B cell (primary cell): ENCODE data around the gene TENM3. TPM values are rescaled to one million over a fixed set of nuclear protein-coding genes. Genes with fewer than 3 reads are reported as not detected.

Source experiments
- ATAC-seq: fragments of 200-7000 bp; cut with Tn5 transposase; one replicate; pipeline ENCODE4 v1.10.0; 2021; ENCODE audit warnings: low read depth, mild to moderate bottlenecking, moderate number of reproducible peaks, moderate library complexity
- CTCF ChIA-PET: fragments of 350-600 bp; sonication (Branson Sonifier 250); formaldehyde crosslinking; loops from one replicate; lab custom pipeline; 2021; ENCODE audit warnings: antibody characterized with exemption, inconsistent platforms; lab: Charles Lee
- POLR2A ChIA-PET: fragments of 350-600 bp; sonication (Branson Sonifier 250); formaldehyde crosslinking; loops from one replicate; lab custom pipeline; 2021; ENCODE audit warnings: antibody characterized with exemption; lab: Charles Lee
- DNase-seq: peaks from one replicate; pipeline ENCODE4 v3.0.0; 2013
- H2AFZ ChIP-seq: 2 replicates; pipeline ENCODE4 v1.6.1; 2012; ENCODE audit warnings: mild to moderate bottlenecking, low read depth, low read length; ENCODE audit not compliant: insufficient read depth, poor library complexity, severe bottlenecking
- H3K27ac ChIP-seq, 2 donors: 1 replicate in 1 of 2; 2 replicates in 1 of 2; pipeline ENCODE4 v1.5.1; 2012 to 2013; ENCODE audit warnings: low read length in 2 of 2, mild to moderate bottlenecking in 2 of 2, moderate library complexity in 1 of 2
- H3K27me3 ChIP-seq, 4 experiments: fragments of 200-600 bp in 1 of 4; sonication (generic) in 1 of 4; replicated peaks in 1 of 4; 1 replicate in 2 of 4; 2 replicates in 2 of 4; pipeline versions ENCODE4 v1.6.1 to v1.7.0; 2013 to 2016; ENCODE audit warnings: low read length in 3 of 4, mild to moderate bottlenecking in 2 of 4, mixed read lengths in 1 of 4, moderate library complexity in 1 of 4; ENCODE audit not compliant: insufficient read depth in 4 of 4, control insufficient read depth in 3 of 4; ENCODE audit errors: control extremely low read depth in 1 of 4
- H3K36me3 ChIP-seq, 2 experiments: replicated peaks in 1 of 2; 1 replicate in 1 of 2; 2 replicates in 1 of 2; pipeline versions ENCODE4 v1.6.1 to v1.7.1; 2013; ENCODE audit warnings: low read length in 1 of 2; ENCODE audit not compliant: insufficient read depth in 2 of 2, control insufficient read depth in 1 of 2; ENCODE audit errors: control extremely low read depth in 1 of 2, extremely low read depth in 1 of 2
- H3K4me1 ChIP-seq, 2 donors: fragments of 200-600 bp in 1 of 2; sonication (generic) in 1 of 2; 1 replicate in 1 of 2; 2 replicates in 1 of 2; pipeline versions ENCODE4 v1.5.1 to v1.6.1; 2013 to 2017; ENCODE audit warnings: low read length in 2 of 2; ENCODE audit not compliant: control insufficient read depth in 2 of 2, insufficient read depth in 2 of 2
- H3K4me2 ChIP-seq: replicated peaks from 2 replicates; pipeline ENCODE3; 2012; ENCODE audit warnings: mild to moderate bottlenecking, low read depth, low read length; ENCODE audit not compliant: poor library complexity, severe bottlenecking
- H3K4me3 ChIP-seq, 5 experiments: fragments of 200-600 bp in 1 of 5; sonication (generic) in 1 of 5; 1 replicate in 3 of 5; 2 replicates in 2 of 5; pipeline versions ENCODE4 v1.5.1 to v1.7.0; 2011 to 2016; ENCODE audit warnings: low read length in 4 of 5, mild to moderate bottlenecking in 4 of 5, low read depth in 2 of 5, control low read depth in 1 of 5, moderate library complexity in 1 of 5; ENCODE audit not compliant: insufficient read depth in 1 of 5; ENCODE audit errors: control extremely low read depth in 1 of 5, extremely low read depth in 1 of 5
- H3K79me2 ChIP-seq: fragments of 200-600 bp; sonication (generic); one replicate; pipeline ENCODE4 v1.6.0; 2016; ENCODE audit warnings: low read length; ENCODE audit not compliant: control insufficient read depth, insufficient read depth
- H3K9ac ChIP-seq: fragments of 200-600 bp; sonication (generic); 2 replicates; pipeline ENCODE4 v1.6.1; 2017; ENCODE audit warnings: mild to moderate bottlenecking, low read length, moderate library complexity
- H3K9me3 ChIP-seq, 3 donors: one replicate each; pipeline versions ENCODE4 v1.6.1 to v1.7.1; 2013; ENCODE audit warnings: low read length in 2 of 3; ENCODE audit not compliant: control insufficient read depth in 2 of 3, insufficient read depth in 1 of 3; ENCODE audit errors: control extremely low read depth in 1 of 3
- H4K20me1 ChIP-seq: 2 replicates; pipeline ENCODE4 v1.6.0; 2012; ENCODE audit warnings: mild to moderate bottlenecking, low read length; ENCODE audit not compliant: insufficient read depth, control insufficient read depth, poor library complexity, severe bottlenecking
- H3K27ac Mint-ChIP-seq: one replicate; pipeline ENCODE4 v1.8.0; 2021; ENCODE audit warnings: mixed read lengths
- H3K27me3 Mint-ChIP-seq: one replicate; pipeline ENCODE4 v1.8.0; 2021; ENCODE audit warnings: mixed read lengths
- H3K4me1 Mint-ChIP-seq: one replicate; pipeline ENCODE4 v1.8.0; 2021; ENCODE audit warnings: mixed read lengths
- H3K4me3 Mint-ChIP-seq: one replicate; pipeline ENCODE4 v1.8.0; 2021; ENCODE audit warnings: mixed read lengths
- H3K9me3 Mint-ChIP-seq: one replicate; pipeline ENCODE4 v1.8.0; 2022; ENCODE audit warnings: mixed read lengths; ENCODE audit not compliant: insufficient read depth
- CTCF ChIP-seq: fragments of 200-600 bp; IDR thresholded peaks from one replicate; pipeline ENCODE4 v1.8.0; 2022; ENCODE audit warnings: antibody characterized with exemption, mild to moderate bottlenecking
- EZH2 ChIP-seq: IDR thresholded peaks from 2 replicates; pipeline ENCODE4 v1.6.1; 2012; ENCODE audit warnings: borderline replicate concordance, low read depth, mild to moderate bottlenecking, moderate library complexity, low read length; ENCODE audit not compliant: insufficient read depth, poor library complexity, severe bottlenecking
- WGBS: methylation state at CpG from one replicate; pipeline ENCODE4 v1.1.5; 2013; ENCODE audit warnings: missing lambda C conversion rate; ENCODE audit not compliant: insufficient coverage; 5-methylcytosine and 5-hydroxymethylcytosine counted together
- intact Hi-C: fragments of 100-400 bp; cut with micrococcal nuclease; formaldehyde crosslinking; loops from one replicate; pipeline ENCODE4 v1.10.0; 2022
- polyA plus RNA-seq: library from polyadenylated mRNA; depleted of rRNA; stranded (reverse); fragments of >200 nt; gene quantifications from 2 replicates; pipeline ENCODE4 v1.2.3, GENCODE V29; 2012
- total RNA-seq, 2 donors: library from RNA; stranded (reverse); fragments of 120-200 nt in 1 of 2; gene quantifications; 1 replicate in 1 of 2; 2 replicates in 1 of 2; pipeline versions ENCODE4 v1.2.3 to v1.2.4, GENCODE V29; 2013 to 2022

Gene TENM3
- total and polyA plus RNA-seq, 2 donors (not counting 1 experiment from before 2014, with no cell fraction given): not detected

GRCh38 chr4:182344968-182345367 is 101.8 kb downstream of the TENM3 start:
- no peak for TF ChIP-seq EZH2
- no peak for TF ChIP-seq CTCF
- no peaks in the 10 kb centered on the region for H3K4me1 ChIP-seq
- no peaks in the 10 kb centered on the region for H3K79me2 ChIP-seq
- DNase-seq (no peak), ATAC-seq (no peak)
- 83% methylated on average over 1 of the region's 6 CpGs for WGBS
- no peak overlapping the region for H3K4me3 Mint-ChIP-seq
- no peak overlapping the region for H3K4me3 ChIP-seq
- no peaks in the 10 kb centered on the region for H3K27me3 Mint-ChIP-seq
- no peak overlapping the region for H3K9ac ChIP-seq
- H3K27ac Mint-ChIP-seq: no peak overlapping the region
- H3K4me1 Mint-ChIP-seq: no peaks in the 10 kb centered on the region
- intact Hi-C loops: no loop called here
- H3K9me3 ChIP-seq: no peaks in the 10 kb centered on the region
- no peak overlapping the region for H2AFZ ChIP-seq
- CTCF ChIA-PET: no interaction called here
- H3K27ac ChIP-seq: no peak overlapping the region
- no peaks in the 10 kb centered on the region for H3K36me3 ChIP-seq
- no peaks in the 10 kb centered on the region for H3K9me3 Mint-ChIP-seq
- POLR2A ChIA-PET: no interaction called here
- H3K27me3 ChIP-seq: no peaks in the 10 kb centered on the region
- H4K20me1 ChIP-seq: no peaks in the 10 kb centered on the region
- no peak overlapping the region for H3K4me2 ChIP-seq

GRCh38 chr4:182346250-182346649 is 103.0 kb downstream of the TENM3 start:
- TF ChIP-seq EZH2 (no peak), CTCF (no peak)
- no CpG with 5 or more reads among the region's 7 CpGs for WGBS

More at GRCh38 chr4:182346250-182346649, 103.0 kb downstream of the TENM3 start:
- no peak for ATAC-seq
- Mint-ChIP-seq H3K27ac (no peak overlapping the region), H3K4me3 (no peak overlapping the region), H3K27me3 (no peaks in the 10 kb centered on the region), H3K9me3 (no peaks in the 10 kb centered on the region), H3K4me1 (no peaks in the 10 kb centered on the region)
- no peaks in the 10 kb centered on the region for H4K20me1 ChIP-seq
- no peaks in the 10 kb centered on the region for H3K36me3 ChIP-seq
- ChIA-PET CTCF (no interaction called here), POLR2A (no interaction called here)
- no peaks in the 10 kb centered on the region for H3K27me3 ChIP-seq
- H3K4me2 ChIP-seq: no peak overlapping the region
- no peak overlapping the region for H2AFZ ChIP-seq
- no peaks in the 10 kb centered on the region for H3K79me2 ChIP-seq
- H3K27ac ChIP-seq: no peak overlapping the region
- no peak for DNase-seq
- intact Hi-C loops: no loop called here
- no peaks in the 10 kb centered on the region for H3K4me1 ChIP-seq
- no peak overlapping the region for H3K9ac ChIP-seq
- H3K9me3 ChIP-seq: no peaks in the 10 kb centered on the region
- H3K4me3 ChIP-seq: no peak overlapping the region
